Upper lobe of left lung (tissue), 4 donors: ENCODE measurements around the gene NKX6-2.

Source experiments
- POLR2A ChIP-seq, 4 donors: fragments of 450-650 bp; IDR thresholded peaks; one replicate each; pipeline ENCODE4 v1.5.1; 2016 to 2017; ENCODE audit warnings: antibody characterized with exemption in 4 of 4, mild to moderate bottlenecking in 2 of 4
- POLR2AphosphoS5 ChIP-seq, 2 donors: sonication (generic); formaldehyde crosslinking; IDR thresholded peaks; one replicate each; pipeline ENCODE4 v1.5.1; 2017; ENCODE audit warnings: antibody characterized with exemption in 2 of 2
- TF ChIP-seq, protein P1 (sequence below), 6 experiments: fragments of 450-650 bp in 4 of 6; fragments of 200-600 bp in 2 of 6; sonication (generic) in 2 of 6; IDR thresholded peaks; one replicate each; pipeline ENCODE4 v1.5.1; 2016 to 2019; ENCODE audit warnings: antibody characterized with exemption in 6 of 6

DNA sequence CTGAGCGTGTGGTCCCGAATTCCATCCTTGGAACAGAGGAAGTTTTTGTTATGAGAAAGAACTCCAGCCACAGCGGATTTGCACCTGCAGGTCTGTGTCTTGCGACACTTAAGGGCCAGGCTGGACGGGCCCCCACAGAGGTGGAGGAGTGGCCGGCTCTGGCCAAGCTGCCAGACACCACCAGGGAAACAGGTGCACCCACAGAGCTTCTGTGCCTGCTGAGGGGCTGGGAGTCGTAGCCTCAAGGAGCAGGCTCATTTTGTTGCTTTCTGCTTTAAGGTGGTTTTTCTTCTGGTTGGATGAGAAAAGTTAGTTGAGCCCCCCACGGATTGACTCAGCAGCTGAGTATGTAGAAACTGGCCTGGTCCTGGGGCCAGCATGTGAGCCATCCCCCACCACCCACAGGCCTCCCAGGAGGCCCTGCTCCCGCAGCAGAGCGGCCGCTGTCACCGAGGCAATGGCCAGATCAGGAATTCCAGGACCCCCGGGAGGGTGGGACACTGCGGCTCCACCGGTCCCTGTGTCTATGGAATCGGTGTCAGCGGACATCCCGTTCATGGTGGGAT is 41.9 kb downstream of the NKX6-2 start:
- no peak for TF ChIP-seq POLR2AphosphoS5 (IDR thresholded peaks at IDR 0.05)
- no peak for TF ChIP-seq POLR2A (IDR thresholded peaks at IDR 0.05)
- TF ChIP-seq, protein P1, sequence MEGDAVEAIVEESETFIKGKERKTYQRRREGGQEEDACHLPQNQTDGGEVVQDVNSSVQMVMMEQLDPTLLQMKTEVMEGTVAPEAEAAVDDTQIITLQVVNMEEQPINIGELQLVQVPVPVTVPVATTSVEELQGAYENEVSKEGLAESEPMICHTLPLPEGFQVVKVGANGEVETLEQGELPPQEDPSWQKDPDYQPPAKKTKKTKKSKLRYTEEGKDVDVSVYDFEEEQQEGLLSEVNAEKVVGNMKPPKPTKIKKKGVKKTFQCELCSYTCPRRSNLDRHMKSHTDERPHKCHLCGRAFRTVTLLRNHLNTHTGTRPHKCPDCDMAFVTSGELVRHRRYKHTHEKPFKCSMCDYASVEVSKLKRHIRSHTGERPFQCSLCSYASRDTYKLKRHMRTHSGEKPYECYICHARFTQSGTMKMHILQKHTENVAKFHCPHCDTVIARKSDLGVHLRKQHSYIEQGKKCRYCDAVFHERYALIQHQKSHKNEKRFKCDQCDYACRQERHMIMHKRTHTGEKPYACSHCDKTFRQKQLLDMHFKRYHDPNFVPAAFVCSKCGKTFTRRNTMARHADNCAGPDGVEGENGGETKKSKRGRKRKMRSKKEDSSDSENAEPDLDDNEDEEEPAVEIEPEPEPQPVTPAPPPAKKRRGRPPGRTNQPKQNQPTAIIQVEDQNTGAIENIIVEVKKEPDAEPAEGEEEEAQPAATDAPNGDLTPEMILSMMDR (IDR thresholded peaks at IDR 0.05), result no peak
